GM18861 (cell line): ENCODE results near the gene RBM33.
A peak's percentile ranks its signal among the peaks of the same experiment; 100 is the strongest.

Source experiments
- ATAC-seq: cut with Tn5 transposase; IDR thresholded peaks from one replicate; pipeline ENCODE4 v1.9.1; 2021; ENCODE audit not compliant: unreplicated experiment

RBM33 gene

GRCh38 chr7:155791214-155791737 is 146.8 kb downstream of the RBM33 start:
- no peak for ATAC-seq

- ATAC-seq = no peak
Measured at GRCh38 chr7:155791836-155792235, 147.4 kb downstream of the RBM33 start.

- ATAC-seq = no peak
Measured at GRCh38 chr7:155792315-155792960, 148.0 kb downstream of the RBM33 start.

- ATAC-seq = no peak
Measured at GRCh38 chr7:155792999-155793560, 148.6 kb downstream of the RBM33 start.

GRCh38 chr7:155793720-155794119 is 149.3 kb downstream of the RBM33 start:
- ATAC-seq = no peak

GRCh38 chr7:155794196-155794595 is 149.7 kb downstream of the RBM33 start:
- no peak for ATAC-seq

- ATAC-seq = no peak
Measured at GRCh38 chr7:155795401-155795800, 150.9 kb downstream of the RBM33 start.

- no peak for ATAC-seq
Measured at GRCh38 chr7:155795951-155796350, 151.5 kb downstream of the RBM33 start.

GRCh38 chr7:155796381-155797261 is 152.2 kb downstream of the RBM33 start:
- peak; percentile 54 for ATAC-seq

GRCh38 chr7:155797262-155798250 is 153.1 kb downstream of the RBM33 start:
- no peak for ATAC-seq

- ATAC-seq = no peak
Measured at GRCh38 chr7:155798673-155799439, 154.4 kb downstream of the RBM33 start.

GRCh38 chr7:155799514-155799913 is 155.1 kb downstream of the RBM33 start:
- no peak for ATAC-seq

- no peak for ATAC-seq
Measured at GRCh38 chr7:155800301-155800700, 155.8 kb downstream of the RBM33 start.

GRCh38 chr7:155800741-155801267 is 156.3 kb downstream of the RBM33 start:
- ATAC-seq = no peak

- ATAC-seq = no peak
Measured at GRCh38 chr7:155802291-155802690, 157.8 kb downstream of the RBM33 start.

GRCh38 chr7:155802906-155803417 is 158.5 kb downstream of the RBM33 start:
- ATAC-seq = no peak

GRCh38 chr7:155803418-155804376 is 159.2 kb downstream of the RBM33 start:
- ATAC-seq = no peak

GRCh38 chr7:155804431-155804831 is 160.0 kb downstream of the RBM33 start:
- ATAC-seq = no peak
